ENCODE data around the gene LSG1. TPM values are rescaled to one million over a fixed set of nuclear protein-coding genes. Genes with fewer than 3 reads are reported as not detected.

LSG1 gene
- total and polyA plus RNA-seq, 2 of the 13 experiments (the other 11 are each of a cell fraction or from before 2014, with no cell fraction given): 21.4 to 32.1 TPM

Small RNA genes within 50 kb of the gene (small RNA-seq; reads per million reads assigned to genes)
- 0 reads per million in 3 experiments for gene AC046143.2 (ENCODE audit: insufficient read depth in 2 of 3, insufficient read length in 3 of 3, low read depth in 2 of 3, low replicate concordance in 1 of 3)

Other genes with a start within 250 kb of the LSG1 start
- 80.8 and 82.6 TPM in 2 replicates for gene ATP13A3, start 185.2 kb downstream of the LSG1 start, total RNA-seq (2016; rRNA removed; fragmentation: Illumina TruSeq; extraction: Trizol)
- gene ATP13A3, start 185.2 kb downstream of the LSG1 start, polyA plus RNA-seq (2011; rRNA removed): 34.8 and 44.9 TPM in 2 replicates
- 3.2 and 7.3 TPM in 2 replicates for gene TMEM44, start 38.8 kb downstream of the LSG1 start, total RNA-seq (2016; rRNA removed; fragmentation: Illumina TruSeq; extraction: Trizol)
- gene TMEM44, start 38.8 kb downstream of the LSG1 start, polyA plus RNA-seq (2011; rRNA removed): 13.8 and 16.0 TPM in 2 replicates
- 0.42 and 0.91 TPM in 2 replicates for gene FAM43A, start 13.7 kb upstream of the LSG1 start, total RNA-seq (2016; rRNA removed; fragmentation: Illumina TruSeq; extraction: Trizol)
- 1.5 and 1.8 TPM in 2 replicates for gene FAM43A, start 13.7 kb upstream of the LSG1 start, polyA plus RNA-seq (2011; rRNA removed)

Measured in HepG2 (cell line).